CD4-positive, alpha-beta T cell treated with Interleukin-21 for 1 hour (primary cell): ENCODE measurements around the gene MAPKAPK2.
"Not testable (repeated sequence)": the region's sequence is repeated elsewhere in the genome, so short reads cannot be mapped to it uniquely, and the experiment has no call there.

Experiments
- DNase-seq: peaks from one replicate; pipeline ENCODE4 v3.0.0-alpha.2; 2020

Gene MAPKAPK2

DNA sequence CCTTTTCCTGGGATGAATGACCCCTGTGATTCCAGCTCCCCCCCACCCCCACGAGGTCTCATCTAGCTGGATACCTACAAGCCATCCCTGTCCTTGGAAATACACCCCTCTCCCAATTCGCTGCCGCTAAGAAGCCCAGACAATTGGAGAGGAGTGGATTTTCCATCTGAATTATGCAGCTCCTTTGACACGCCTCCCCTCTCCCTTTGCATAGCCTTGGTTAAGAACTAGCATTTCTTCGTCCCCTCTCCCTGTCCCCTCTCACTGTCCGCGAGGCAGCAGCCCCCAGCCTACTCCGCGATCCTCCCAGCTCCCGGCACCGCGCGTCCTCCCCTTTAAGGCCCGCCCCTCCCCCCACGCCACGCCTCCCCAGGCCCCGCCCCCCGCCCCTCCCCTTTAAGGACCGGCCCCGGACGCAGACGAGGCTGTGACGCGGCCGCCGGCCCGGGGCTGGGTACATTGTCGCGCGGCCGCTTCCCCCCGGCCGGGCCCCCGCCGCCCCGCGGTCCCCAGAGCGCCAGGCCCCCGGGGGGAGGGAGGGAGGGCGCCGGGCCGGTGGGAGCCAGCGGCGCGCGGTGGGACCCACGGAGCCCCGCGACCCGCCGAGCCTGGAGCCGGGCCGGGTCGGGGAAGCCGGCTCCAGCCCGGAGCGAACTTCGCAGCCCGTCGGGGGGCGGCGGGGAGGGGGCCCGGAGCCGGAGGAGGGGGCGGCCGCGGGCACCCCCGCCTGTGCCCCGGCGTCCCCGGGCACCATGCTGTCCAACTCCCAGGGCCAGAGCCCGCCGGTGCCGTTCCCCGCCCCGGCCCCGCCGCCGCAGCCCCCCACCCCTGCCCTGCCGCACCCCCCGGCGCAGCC, at the start of gene MAPKAPK2:
Gene MAPKAPK2, plus strand, starts transcription at position 428 of the 856 bp plus-strand sequence. Its CDS starts 325 bp downstream, at position 753.
- DNase-seq = peak; percentile 79

DNA sequence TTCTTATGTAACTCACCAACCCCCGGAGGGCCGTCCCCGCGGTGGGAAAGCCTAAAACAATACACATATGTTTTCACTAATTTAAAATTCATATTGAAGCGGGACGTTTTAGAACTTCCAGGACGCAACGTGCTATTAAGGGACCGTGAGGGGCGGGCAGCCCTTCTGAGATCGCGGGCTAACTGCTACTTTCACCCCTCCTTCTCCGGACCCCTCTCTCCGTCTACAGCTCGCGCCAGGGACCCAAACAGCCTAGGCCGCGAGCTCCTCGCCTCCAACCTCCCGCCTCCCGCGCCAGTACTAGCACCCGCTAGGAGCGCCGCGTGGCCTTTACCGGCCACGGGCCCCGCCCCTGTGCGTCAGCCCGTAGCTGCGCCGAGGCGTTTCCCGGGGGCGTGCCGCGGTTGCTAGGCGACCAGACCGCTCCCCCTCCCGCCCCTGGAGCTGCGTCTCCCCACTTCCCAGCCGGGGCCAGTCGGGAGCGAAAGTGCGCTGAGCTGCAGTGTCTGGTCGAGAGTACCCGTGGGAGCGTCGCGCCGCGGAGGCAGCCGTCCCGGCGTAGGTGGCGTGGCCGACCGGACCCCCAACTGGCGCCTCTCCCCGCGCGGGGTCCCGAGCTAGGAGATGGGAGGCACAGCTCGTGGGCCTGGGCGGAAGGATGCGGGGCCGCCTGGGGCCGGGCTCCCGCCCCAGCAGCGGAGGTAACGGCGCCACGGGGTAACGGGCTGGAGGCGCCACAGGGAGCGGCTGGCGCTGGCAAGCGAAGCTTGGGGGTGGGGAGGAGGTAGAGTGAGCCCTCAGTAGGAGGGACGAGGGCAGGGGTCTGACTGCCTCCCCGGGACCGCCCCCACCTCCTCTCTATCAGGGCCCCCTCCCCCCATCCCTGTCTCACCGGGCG, 49.4 kb upstream of the MAPKAPK2 start, which contains the start of gene DYRK3:
Gene DYRK3, plus strand, starts transcription at position 457 of the 898 bp plus-strand sequence. Its CDS starts 168 bp downstream, at position 625.
- peak; percentile 89 for DNase-seq

DNA sequence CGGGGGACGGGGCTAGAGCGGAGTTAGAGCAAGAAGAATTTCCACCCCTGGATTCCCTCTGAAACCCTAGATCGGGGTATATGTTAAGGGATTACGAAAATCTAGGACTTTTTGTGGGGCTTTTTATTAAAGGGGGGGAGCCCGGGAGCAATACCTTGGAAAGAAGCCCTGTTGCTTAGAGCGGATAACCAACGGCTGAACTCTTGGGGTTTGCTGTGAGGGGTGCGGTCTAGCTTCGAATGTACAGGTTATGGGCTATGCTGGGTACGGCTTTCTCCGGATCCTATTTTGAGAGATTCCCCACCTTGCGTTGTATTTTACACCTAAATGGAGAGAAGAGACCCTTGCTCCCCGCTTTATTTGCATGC, 48.7 kb upstream of the MAPKAPK2 start:
- DNase-seq = peak; percentile 16

DNA sequence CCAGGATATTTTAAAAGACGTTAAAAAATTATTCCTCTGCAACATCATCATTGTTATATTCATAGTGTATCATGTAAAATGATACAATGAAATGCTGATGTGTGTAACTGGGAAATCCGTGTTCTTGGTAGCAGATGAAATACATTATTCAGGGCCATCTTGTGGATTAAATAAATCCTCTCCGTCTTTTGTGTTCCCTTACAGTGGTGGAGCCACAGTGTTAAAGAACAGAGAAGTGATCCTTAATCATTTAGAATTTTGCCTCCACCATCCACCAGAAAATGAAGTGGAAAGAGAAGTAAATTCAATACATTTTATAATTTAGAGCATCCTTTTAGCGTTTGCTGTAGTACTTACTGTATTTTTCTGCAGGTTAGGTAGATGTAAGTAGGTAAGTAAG, 48.0 kb upstream of the MAPKAPK2 start:
- DNase-seq = no peak

DNA sequence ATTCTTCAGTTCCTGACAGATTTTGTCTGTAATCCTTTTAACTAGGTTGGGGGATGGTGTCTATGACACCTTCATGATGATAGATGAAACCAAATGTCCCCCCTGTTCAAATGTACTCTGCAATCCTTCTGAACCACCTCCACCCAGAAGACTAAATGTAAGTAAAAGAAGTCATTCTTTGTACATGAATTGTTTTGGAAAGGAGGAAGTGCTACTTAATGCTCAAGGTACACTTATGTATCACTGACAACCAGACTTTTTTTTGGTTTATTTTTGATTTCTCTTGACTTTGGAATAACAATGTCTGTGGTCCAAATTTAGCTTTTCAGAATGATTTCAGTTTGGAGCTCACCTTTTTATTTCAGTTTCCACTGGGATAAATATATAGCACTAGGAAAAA, 47.1 kb upstream of the MAPKAPK2 start:
- DNase-seq = no peak

DNA sequence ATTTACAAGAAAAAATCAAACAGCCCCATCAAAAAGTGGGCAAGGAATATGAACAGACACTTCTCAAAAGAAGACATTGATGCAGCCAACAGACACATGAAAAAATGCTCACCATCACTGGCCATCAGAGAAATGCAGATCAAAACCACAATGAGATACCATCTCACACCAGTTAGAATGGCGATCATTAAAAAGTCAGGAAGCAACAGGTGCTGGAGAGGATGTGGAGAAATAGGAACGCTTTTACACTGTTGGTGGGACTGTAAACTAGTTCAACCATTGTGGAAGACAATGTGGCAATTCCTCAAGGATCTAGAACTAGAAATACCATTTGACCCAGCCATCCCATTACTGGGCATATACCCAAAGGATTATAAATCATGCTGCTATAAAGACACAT, 42.6 kb upstream of the MAPKAPK2 start:
- DNase-seq = not testable (repeated sequence)

DNA sequence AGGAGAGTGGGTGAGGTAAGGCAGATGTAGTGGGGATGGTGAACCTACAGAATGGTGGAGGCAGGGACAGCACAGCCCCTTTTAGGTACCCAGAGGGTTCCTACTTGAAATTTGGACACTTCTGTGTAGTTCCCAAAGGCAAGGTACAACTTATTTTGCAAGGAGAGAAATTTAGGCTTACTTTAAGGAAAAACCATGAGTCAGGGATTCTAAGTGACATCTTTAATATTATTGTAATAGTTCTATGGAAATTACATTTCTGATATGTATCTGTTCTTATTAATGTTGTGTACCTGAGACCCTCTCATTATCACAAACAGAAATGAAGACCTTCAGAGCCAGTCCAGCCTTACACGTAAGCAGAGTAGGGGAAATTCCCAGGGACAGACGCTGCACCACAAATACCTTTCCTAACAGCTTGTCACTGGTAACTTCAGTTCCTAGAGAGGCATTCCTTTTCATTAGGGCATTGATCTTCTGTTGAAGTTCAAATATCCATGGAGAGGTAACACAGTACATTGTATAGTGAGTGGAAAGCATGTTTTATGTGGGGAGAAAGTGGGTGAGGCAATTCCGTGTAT, 41.5 kb upstream of the MAPKAPK2 start:
- DNase-seq = no peak

DNA sequence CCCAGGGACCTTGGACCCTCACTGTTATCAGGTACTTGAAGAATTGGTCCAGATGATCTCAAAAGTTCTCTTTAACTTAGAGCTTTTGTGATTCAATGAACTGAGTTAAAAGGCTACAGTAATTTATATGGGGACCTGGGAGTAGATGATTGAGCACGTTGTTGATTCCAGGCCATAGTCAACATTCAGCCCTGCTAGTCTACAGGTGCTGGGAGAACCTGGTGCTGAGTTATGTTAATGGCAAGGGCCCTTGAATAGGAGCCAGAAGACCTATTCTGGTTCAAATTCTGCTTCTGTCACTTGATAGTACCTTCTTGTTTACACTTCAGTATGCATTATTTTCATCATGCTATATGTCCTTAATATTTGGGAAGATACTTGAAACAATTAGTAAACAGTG, 38.2 kb upstream of the MAPKAPK2 start:
- no peak for DNase-seq

DNA sequence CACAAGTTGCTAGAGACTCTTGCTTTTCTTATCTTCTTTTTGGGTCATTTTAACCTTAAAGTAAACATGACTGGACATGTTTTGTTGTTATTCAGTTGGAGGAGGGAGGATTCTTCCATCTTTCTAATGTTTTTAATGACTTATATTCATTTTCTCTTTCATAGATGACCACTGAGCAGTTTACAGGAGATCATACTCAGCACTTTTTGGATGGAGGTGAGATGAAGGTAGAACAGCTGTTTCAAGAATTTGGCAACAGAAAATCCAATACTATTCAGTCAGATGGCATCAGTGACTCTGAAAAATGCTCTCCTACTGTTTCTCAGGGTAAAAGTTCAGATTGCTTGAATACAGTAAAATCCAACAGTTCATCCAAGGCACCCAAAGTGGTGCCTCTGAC, 37.5 kb upstream of the MAPKAPK2 start:
- DNase-seq = no peak

DNA sequence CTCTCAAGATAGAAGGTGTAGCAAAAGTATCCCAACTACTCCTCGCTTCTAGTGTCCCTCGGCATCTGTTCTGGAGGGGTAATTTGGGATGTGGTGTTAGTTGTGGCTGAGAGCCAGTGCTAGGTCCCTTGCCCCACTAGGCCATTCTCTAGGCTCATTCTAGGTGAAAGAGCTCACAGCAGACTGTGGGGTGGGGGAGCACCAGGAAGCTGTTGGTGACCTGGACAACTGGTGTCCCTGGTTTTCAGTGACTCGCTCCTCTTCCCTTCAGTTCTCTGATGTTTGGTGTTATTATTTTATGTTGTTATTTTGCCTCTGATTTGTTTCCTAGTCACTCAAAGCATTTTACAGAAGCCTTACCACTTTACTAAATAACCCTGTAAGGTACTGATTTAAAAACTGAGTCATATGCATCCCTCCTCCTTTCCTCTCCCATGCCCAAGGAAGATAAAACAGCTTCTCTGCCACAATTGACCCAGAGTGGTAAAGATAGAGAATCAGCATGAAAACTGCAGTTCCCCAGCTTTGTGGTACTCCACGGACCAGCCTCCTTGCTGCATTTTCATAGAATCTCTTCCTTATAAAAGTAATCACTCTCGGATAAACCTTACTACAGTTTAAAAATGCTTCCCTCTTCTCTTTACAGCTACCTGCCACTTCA, 35.3 kb upstream of the MAPKAPK2 start:
- no peak for DNase-seq

DNA sequence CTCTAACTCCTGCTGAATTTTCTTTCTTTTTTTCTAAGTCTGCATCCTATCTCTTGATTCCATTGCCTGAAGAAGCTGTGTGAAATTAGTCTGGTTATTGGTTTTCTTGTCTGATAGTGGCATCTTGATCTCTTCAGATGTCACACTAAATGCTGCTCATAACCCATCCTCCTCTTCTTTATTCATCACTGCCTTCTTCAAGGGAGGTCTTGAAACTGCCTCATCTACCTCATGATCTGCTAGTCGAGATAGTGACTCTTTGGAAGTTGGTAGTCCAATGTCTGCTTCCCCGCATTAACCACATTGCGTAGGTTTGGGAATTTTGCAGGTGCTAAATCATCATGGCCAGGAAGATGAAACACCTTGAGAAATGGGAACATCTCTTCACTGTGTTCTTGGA, 33.7 kb upstream of the MAPKAPK2 start:
- DNase-seq = no peak

DNA sequence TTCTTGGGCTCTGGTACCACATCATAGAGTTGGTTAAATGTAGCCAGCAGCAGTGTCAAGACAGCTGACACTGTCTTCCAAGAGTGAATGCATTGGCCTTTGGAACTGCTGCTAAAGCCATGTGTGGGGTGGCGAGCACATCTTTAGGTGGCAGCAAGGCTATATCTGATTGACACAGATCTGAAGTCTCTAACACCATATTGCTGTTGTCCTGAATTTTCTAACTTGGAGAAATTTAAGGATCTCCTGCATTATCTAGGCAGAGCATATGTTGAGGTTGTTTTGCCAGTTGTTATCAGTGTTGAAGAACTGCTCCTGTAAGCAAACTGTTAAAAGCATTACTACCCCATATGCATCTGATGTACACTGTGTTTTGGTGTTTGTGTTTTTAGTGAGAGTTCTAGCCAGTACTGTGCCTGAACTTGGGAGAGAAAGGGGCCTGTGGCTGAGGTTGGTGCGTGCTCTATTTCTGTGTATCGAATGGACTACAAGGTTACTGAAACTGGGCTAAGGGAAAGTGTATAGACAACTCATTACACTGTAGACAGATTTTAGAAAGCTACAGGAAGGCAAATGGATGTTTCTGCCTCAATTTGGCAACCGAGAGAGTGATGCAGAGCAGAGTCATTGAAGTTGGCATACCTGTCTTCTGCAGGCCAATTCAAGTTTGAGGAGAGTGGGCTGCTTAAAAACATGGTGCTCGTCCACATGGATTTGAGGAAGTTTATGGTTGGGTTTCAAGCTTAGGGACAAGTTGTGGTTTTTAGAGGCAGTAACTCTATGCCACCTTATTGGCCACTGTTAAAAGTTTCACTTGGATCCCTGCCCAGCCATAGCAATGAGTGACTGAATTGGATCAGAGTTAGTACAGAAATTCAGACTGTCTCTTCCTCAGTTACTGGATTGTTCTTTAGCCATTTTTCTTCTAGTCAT, 32.5 kb upstream of the MAPKAPK2 start:
- no peak for DNase-seq

DNA sequence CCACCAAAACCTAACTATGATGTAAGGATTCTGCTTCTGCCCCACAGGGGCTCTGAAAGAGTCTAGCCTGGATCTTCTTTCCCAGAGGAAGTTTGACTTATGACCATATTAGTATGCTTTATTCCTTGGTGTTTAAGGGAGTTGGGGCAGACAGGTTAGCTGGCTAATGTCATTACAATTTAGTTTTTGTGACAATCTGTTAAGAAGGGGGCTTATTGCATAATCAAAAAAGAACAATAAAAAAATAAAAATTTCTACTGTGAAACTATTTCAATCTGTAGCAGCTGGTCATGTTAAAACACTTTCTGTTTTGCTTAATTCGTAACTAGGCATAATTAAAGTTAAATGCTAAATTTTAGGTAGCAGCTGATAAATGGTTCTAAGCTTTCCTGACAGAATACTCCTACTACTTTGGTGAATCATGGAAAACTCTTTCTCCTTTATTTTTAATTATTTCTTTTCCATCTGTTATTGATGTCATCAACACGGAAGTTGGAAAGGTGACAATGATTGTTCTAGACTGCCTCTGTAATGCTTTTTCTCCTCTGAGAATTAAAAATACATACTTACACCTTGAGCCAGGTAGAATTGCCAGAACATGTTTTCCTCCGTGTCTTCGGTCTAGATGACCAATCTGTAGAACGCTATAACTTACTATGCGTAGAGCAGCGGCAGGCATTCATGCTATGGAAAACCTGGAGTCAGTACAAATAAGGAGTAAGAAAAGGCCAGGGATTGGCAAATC, 30.8 kb upstream of the MAPKAPK2 start:
- no peak for DNase-seq

DNA sequence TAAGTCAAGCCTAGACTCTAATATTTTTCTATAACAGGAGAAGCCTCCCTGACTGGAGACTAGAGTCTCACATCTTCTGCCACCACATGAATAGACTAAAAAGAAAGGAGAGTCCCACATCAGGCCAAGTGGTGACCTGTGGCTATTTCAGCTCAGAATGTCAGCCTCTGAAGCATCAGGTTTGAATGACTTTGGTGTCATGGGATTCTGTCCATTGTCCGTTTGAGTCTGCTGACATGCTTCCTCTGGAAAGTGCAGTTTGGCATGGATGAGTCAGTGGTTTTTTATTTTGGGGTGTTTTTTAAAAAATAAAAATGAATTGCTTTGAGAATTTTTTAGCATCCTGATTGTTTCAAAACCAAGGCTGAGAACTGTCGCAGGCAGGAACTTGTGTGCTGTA, 29.9 kb upstream of the MAPKAPK2 start:
- no peak for DNase-seq

DNA sequence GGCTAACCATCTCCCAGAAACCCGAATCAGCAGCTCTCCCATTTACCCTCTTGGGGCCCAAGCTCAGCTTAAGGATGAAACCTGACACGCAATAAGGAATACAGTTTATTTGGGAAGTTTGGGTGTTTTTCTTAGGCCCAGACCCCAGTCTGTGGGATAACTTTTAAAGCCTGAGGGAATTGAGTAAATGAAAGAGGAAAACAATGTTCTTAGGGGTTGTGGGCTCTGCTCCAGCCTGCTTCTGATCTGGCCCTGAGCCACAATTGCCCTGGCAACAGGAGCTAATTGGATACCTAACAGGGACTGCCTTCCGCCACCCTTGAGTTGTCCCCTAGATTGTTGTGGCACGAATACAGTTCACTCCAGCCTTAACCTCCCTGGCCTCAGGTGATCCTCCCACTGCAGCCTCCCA, 29.2 kb upstream of the MAPKAPK2 start:
- no peak for DNase-seq

DNA sequence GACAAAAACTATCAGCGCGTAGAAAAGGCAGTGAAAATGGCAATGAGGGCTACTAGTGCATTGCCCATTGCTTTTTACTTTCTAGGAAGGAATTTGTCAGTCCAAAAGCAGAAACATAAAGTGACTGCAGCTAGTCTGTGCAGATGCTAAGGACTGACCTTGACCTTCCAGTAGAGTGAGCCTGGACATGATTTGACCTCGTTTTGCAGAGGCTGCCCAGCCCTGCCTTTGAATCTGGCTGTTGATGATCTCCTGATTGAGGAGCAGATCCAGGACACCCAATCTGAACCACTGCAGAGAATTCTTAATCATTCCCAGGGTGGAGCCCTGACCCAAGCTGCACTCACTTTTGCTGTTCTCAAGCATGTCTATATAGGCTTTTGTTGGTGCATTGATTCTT, 27.8 kb upstream of the MAPKAPK2 start:
- DNase-seq = no peak

DNA sequence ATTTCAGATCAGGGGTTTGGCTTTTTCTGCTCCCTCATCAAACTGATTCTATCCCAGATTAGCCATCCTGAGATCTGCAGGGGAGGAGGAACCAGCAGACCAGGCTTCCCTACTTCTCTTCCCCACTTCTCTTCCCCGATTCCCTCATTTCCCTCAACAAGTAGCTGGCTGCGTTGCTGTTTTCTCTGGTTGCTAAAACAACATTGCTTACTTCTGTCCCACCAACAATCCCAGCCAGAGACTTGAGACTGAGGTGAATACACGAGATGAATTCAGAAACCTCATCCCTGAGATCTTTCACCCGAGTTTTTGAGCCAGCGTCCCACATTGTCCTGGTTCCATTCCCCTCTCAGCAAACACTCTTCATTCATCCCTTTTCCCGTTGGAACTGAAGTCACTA, 27.0 kb upstream of the MAPKAPK2 start:
- no peak for DNase-seq

DNA sequence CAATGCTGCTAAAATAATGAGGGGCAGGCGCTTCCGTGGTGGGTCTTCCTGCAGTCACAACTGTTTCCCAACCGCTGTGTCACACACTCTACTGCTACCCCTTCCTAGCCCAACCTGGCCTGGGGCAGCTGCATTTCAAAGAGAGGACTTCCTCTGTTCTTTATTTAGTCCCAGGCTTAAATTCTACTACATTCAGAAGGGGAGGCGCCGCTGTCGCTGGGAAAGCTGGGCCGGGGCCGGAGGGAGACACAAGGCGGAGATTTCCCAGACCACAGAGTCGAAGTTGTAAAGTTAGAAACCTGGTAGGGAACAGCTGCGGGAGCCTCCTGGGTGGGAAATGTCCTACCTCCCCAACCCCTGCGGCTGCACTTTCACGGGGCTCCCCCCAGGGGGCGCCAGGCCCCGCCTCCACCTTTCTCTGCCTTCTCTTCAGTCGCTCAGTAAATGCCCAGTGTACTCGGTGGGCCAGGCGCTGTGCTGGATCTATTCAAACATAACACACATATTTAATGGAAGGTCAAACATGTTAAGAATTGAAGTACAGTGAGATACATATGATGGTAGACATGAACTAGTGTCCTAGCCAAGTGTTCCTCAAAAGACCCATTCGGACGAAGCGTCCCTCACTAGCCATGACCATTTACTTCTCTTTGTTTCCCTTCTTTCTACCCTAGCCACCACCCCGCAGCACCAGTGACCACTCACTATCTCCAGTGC, 26.3 kb upstream of the MAPKAPK2 start:
- peak; percentile 56 for DNase-seq

DNA sequence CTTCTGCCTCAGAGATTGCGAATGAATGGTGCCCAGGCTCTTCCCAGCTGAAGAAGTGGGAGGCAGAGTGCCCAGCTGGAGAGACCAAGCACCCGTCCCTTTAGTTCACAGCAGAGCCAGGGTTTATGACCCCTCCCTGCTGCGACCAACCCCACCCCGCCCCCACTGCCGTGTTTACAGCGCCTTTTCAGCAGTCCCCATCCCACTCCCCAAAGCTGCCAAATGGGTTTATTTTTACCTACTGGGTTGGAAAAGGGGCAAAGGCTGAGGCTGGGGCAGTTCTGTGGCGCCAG, 25.8 kb upstream of the MAPKAPK2 start:
- DNase-seq = no peak

DNA sequence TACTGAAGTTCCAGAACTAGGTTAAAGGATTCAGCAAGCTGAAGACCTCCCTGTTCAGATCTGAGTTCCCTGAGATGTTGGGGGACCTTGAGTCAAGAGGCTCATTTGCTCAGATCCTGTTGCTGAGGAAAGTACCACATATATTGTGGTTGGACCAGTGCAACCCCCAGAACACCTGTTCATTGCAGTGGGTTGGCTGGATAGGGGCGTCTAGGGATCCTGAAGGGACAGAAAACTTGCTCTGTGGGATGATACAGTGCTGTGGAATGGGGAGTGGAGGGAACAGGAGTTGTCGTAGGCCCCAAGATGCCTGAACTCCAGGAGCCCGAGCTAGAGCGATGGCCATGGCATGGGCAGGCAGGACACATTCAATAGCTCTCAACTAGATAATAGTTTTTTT, 24.6 kb upstream of the MAPKAPK2 start:
- no peak for DNase-seq
